IgD-negative memory B cell (primary cell): ENCODE measurements around the gene TPPP3. TPM values are rescaled to one million over a fixed set of nuclear protein-coding genes. Genes with fewer than 3 reads are reported as not detected.
A peak's percentile ranks its signal among the peaks of the same experiment; 100 is the strongest.

Experiments used
- H3K27ac Mint-ChIP-seq, 3 donors: one replicate each; pipeline ENCODE4 v1.8.0; 2020 to 2022; ENCODE audit warnings: mild to moderate bottlenecking in 3 of 3, mixed read lengths in 3 of 3, moderate library complexity in 1 of 3
- H3K27me3 Mint-ChIP-seq: one replicate; pipeline ENCODE4 v1.8.0; 2021; ENCODE audit warnings: mixed read lengths
- H3K36me3 Mint-ChIP-seq: one replicate; pipeline ENCODE4 v1.8.0; 2020; ENCODE audit warnings: mild to moderate bottlenecking, mixed read lengths
- H3K4me1 Mint-ChIP-seq, 3 donors: one replicate each; pipeline ENCODE4 v1.8.0; 2020 to 2022; ENCODE audit warnings: mixed read lengths in 3 of 3, mild to moderate bottlenecking in 1 of 3
- H3K4me3 Mint-ChIP-seq, 4 donors: one replicate each; pipeline ENCODE4 v1.8.0; 2020 to 2022; ENCODE audit warnings: mild to moderate bottlenecking in 4 of 4, mixed read lengths in 4 of 4, moderate library complexity in 3 of 4
- H3K9me3 Mint-ChIP-seq, 3 donors: one replicate each; pipeline ENCODE4 v1.8.0; 2020 to 2021; ENCODE audit warnings: mixed read lengths in 3 of 3, mild to moderate bottlenecking in 1 of 3
- polyA plus RNA-seq: library from polyadenylated mRNA; unstranded; fragments of 300-500 nt; fragmentation: Illumina TruSeq; gene quantifications from one replicate; pipeline ENCODE4 v1.2.3, GENCODE V29; 2021

TPPP3 gene
- polyA plus RNA-seq, 1 donor from 2014 or later, result not detected

- Mint-ChIP-seq H3K9me3 (no peaks in the 10 kb centered on the region), H3K36me3 (no peaks in the 10 kb centered on the region), H3K4me1 (no peaks in the 10 kb centered on the region), H3K27ac (no peak overlapping the region), H3K4me3 (no peak overlapping the region), H3K27me3 (no peaks in the 10 kb centered on the region)
Measured at GRCh38 chr16:67403976-67404555, 10.8 kb upstream of the TPPP3 start.

GRCh38 chr16:67400901-67401300, 7.6 kb upstream of the TPPP3 start:
- Mint-ChIP-seq H3K36me3 (no peaks in the 10 kb centered on the region), H3K4me3 (no peak overlapping the region), H3K27ac (no peak overlapping the region), H3K27me3 (no peaks in the 10 kb centered on the region), H3K9me3 (no peaks in the 10 kb centered on the region), H3K4me1 (no peaks in the 10 kb centered on the region)

GRCh38 chr16:67399749-67400704, 6.7 kb upstream of the TPPP3 start:
- Mint-ChIP-seq H3K36me3 (no peaks in the 10 kb centered on the region), H3K9me3 (no peaks in the 10 kb centered on the region), H3K27me3 (peaks cover 4% of the 10 kb centered on the region)

GRCh38 chr16:67399218-67399733, 6.0 kb upstream of the TPPP3 start:
- Mint-ChIP-seq H3K36me3 (no peaks in the 10 kb centered on the region), H3K4me1 (peaks cover 0 to 3% (median under 1%) of the 10 kb centered on the region in 3 donors), H3K9me3 (no peaks in the 10 kb centered on the region), H3K27ac (no peak overlapping the region), H3K4me3 (peak overlapping the region in 2 of 4 donors; percentile 51 to 72), H3K27me3 (peaks cover 4% of the 10 kb centered on the region)

More at GRCh38 chr16:67399749-67400704, 6.7 kb upstream of the TPPP3 start:
- Mint-ChIP-seq H3K4me3 (no peak overlapping the region), H3K4me1 (peaks cover 0 to 2% (median 0%) of the 10 kb centered on the region in 3 donors), H3K27ac (no peak overlapping the region)

GRCh38 chr16:67398546-67399217, 5.4 kb upstream of the TPPP3 start:
- Mint-ChIP-seq H3K4me1 (peaks cover 0 to 6% (median 3%) of the 10 kb centered on the region in 3 donors), H3K27ac (no peak overlapping the region), H3K9me3 (no peaks in the 10 kb centered on the region), H3K4me3 (peak overlapping the region in 1 of 4 donors; percentile 63), H3K27me3 (peaks cover 9% of the 10 kb centered on the region), H3K36me3 (no peaks in the 10 kb centered on the region)

- peak overlapping the region in 1 of 4 donors; percentile 63 for H3K4me3 Mint-ChIP-seq
- H3K9me3 Mint-ChIP-seq, result no peaks in the 10 kb centered on the region
- H3K4me1 Mint-ChIP-seq, result peaks cover 0 to 6% (median 3%) of the 10 kb centered on the region in 3 donors
- peaks cover 12% of the 10 kb centered on the region for H3K27me3 Mint-ChIP-seq
- no peaks in the 10 kb centered on the region for H3K36me3 Mint-ChIP-seq
- no peak overlapping the region for H3K27ac Mint-ChIP-seq
Measured at GRCh38 chr16:67397812-67398545, 4.7 kb upstream of the TPPP3 start.

- no peaks in the 10 kb centered on the region for H3K36me3 Mint-ChIP-seq
- H3K27me3 Mint-ChIP-seq, result peaks cover 19% of the 10 kb centered on the region
- H3K4me3 Mint-ChIP-seq, result no peak overlapping the region
- no peak overlapping the region for H3K27ac Mint-ChIP-seq
- peaks cover 0 to 6% (median 3%) of the 10 kb centered on the region in 3 donors for H3K4me1 Mint-ChIP-seq
- H3K9me3 Mint-ChIP-seq, result no peaks in the 10 kb centered on the region
Measured at GRCh38 chr16:67397036-67397801, 3.9 kb upstream of the TPPP3 start.

- Mint-ChIP-seq H3K9me3 (no peaks in the 10 kb centered on the region), H3K4me1 (peaks cover 0 to 6% (median 3%) of the 10 kb centered on the region in 3 donors), H3K27me3 (peaks cover 21% of the 10 kb centered on the region), H3K27ac (no peak overlapping the region), H3K4me3 (no peak overlapping the region), H3K36me3 (no peaks in the 10 kb centered on the region)
Measured at GRCh38 chr16:67396159-67397035, 3.1 kb upstream of the TPPP3 start.

GRCh38 chr16:67395458-67396158, 2.3 kb upstream of the TPPP3 start:
- peak overlapping the region in 2 of 4 donors; percentile 21 to 58 for H3K4me3 Mint-ChIP-seq
- H3K36me3 Mint-ChIP-seq, result no peaks in the 10 kb centered on the region
- peaks cover 21% of the 10 kb centered on the region for H3K27me3 Mint-ChIP-seq
- H3K4me1 Mint-ChIP-seq, result peaks cover 0 to 6% (median 3%) of the 10 kb centered on the region in 3 donors
- peak overlapping the region in 1 of 3 donors; percentile 10 for H3K27ac Mint-ChIP-seq
- H3K9me3 Mint-ChIP-seq, result no peaks in the 10 kb centered on the region

- peaks cover 0 to 9% (median 6%) of the 10 kb centered on the region in 3 donors for H3K4me1 Mint-ChIP-seq
- no peaks in the 10 kb centered on the region for H3K36me3 Mint-ChIP-seq
- H3K4me3 Mint-ChIP-seq, result peak overlapping the region in 1 of 4 donors; percentile 60
- H3K9me3 Mint-ChIP-seq, result no peaks in the 10 kb centered on the region
- peak overlapping the region in 1 of 3 donors; percentile 10 for H3K27ac Mint-ChIP-seq
- H3K27me3 Mint-ChIP-seq, result peaks cover 21% of the 10 kb centered on the region
Measured at GRCh38 chr16:67395105-67395457, 1.8 kb upstream of the TPPP3 start.

GRCh38 chr16:67394155-67395104, 1.1 kb upstream of the TPPP3 start:
- H3K27me3 Mint-ChIP-seq, result peaks cover 24% of the 10 kb centered on the region
- no peaks in the 10 kb centered on the region for H3K36me3 Mint-ChIP-seq
- no peaks in the 10 kb centered on the region for H3K9me3 Mint-ChIP-seq
- peak overlapping the region in 1 of 3 donors; percentile 74 for H3K27ac Mint-ChIP-seq
- peak overlapping the region; percentile 9 to 84 (median 45) for H3K4me3 Mint-ChIP-seq
- H3K4me1 Mint-ChIP-seq, result peaks cover 0 to 10% (median 6%) of the 10 kb centered on the region in 3 donors

- peak overlapping the region in 1 of 3 donors; percentile 74 for H3K27ac Mint-ChIP-seq
Measured at GRCh38 chr16:67393788-67394154, 473 bp upstream of the TPPP3 start.

More at GRCh38 chr16:67393788-67394154, 473 bp upstream of the TPPP3 start:
- Mint-ChIP-seq H3K4me3 (peak overlapping the region in 3 of 4 donors; percentile 9 to 84 (median 49)), H3K27me3 (peaks cover 24% of the 10 kb centered on the region), H3K36me3 (no peaks in the 10 kb centered on the region), H3K9me3 (no peaks in the 10 kb centered on the region), H3K4me1 (peaks cover 0 to 10% (median 6%) of the 10 kb centered on the region in 3 donors)
